ENCODE results near the gene SLC12A7.
"Not testable (repeated sequence)": the region's sequence is repeated elsewhere in the genome, so short reads cannot be mapped to it uniquely, and the experiment has no call there.

Gene SLC12A7

GRCh38 chr5:1095302-1095989 is 16.4 kb downstream of the SLC12A7 start:
- DNase-seq: no peak

GRCh38 chr5:1094670-1095190 is 17.1 kb downstream of the SLC12A7 start:
- DNase-seq: no peak

GRCh38 chr5:1093361-1093760 is 18.5 kb downstream of the SLC12A7 start:
- no peak for DNase-seq

GRCh38 chr5:1092122-1092521 is 19.7 kb downstream of the SLC12A7 start:
- no peak for DNase-seq

GRCh38 chr5:1091632-1092031 is 20.2 kb downstream of the SLC12A7 start:
- no peak for DNase-seq

GRCh38 chr5:1090538-1090937 is 21.3 kb downstream of the SLC12A7 start:
- no peak for DNase-seq

- DNase-seq: no peak
Measured at GRCh38 chr5:1089621-1090040, 22.2 kb downstream of the SLC12A7 start.

- DNase-seq: no peak
Measured at GRCh38 chr5:1089146-1089545, 22.7 kb downstream of the SLC12A7 start.

- no peak for DNase-seq
Measured at GRCh38 chr5:1088726-1089125, 23.1 kb downstream of the SLC12A7 start.

- no peak for DNase-seq
Measured at GRCh38 chr5:1088031-1088430, 23.8 kb downstream of the SLC12A7 start.

GRCh38 chr5:1087428-1087827 is 24.4 kb downstream of the SLC12A7 start:
- no peak for DNase-seq

GRCh38 chr5:1086871-1087270 is 25.0 kb downstream of the SLC12A7 start:
- DNase-seq: no peak

GRCh38 chr5:1086137-1086536 is 25.7 kb downstream of the SLC12A7 start:
- no peak for DNase-seq

GRCh38 chr5:1085391-1085790 is 26.5 kb downstream of the SLC12A7 start:
- no peak for DNase-seq

- DNase-seq: no peak
Measured at GRCh38 chr5:1083823-1084605, 27.8 kb downstream of the SLC12A7 start.

GRCh38 chr5:1083026-1083425 is 28.8 kb downstream of the SLC12A7 start:
- DNase-seq: not testable (repeated sequence)

GRCh38 chr5:1081519-1081918 is 30.3 kb downstream of the SLC12A7 start:
- DNase-seq: no peak

- no peak for DNase-seq
Measured at GRCh38 chr5:1080432-1080831, 31.4 kb downstream of the SLC12A7 start.

GRCh38 chr5:1079961-1080360 is 31.9 kb downstream of the SLC12A7 start:
- no peak for DNase-seq

- DNase-seq: no peak
Measured at GRCh38 chr5:1079486-1079885, 32.4 kb downstream of the SLC12A7 start.

GRCh38 chr5:1078851-1079250 is 33.0 kb downstream of the SLC12A7 start:
- no peak for DNase-seq

GRCh38 chr5:1078206-1078605 is 33.7 kb downstream of the SLC12A7 start:
- DNase-seq: no peak

- no peak for DNase-seq
Measured at GRCh38 chr5:1077491-1078020, 34.3 kb downstream of the SLC12A7 start.

GRCh38 chr5:1077026-1077425 is 34.8 kb downstream of the SLC12A7 start:
- DNase-seq: no peak
